ENCODE results near the gene CDC6. TPM values are rescaled to one million over a fixed set of nuclear protein-coding genes. Genes with fewer than 3 reads are reported as not detected.

Gene CDC6
- total RNA-seq, 1 donor from 2014 or later: 65.3 TPM

DNA sequence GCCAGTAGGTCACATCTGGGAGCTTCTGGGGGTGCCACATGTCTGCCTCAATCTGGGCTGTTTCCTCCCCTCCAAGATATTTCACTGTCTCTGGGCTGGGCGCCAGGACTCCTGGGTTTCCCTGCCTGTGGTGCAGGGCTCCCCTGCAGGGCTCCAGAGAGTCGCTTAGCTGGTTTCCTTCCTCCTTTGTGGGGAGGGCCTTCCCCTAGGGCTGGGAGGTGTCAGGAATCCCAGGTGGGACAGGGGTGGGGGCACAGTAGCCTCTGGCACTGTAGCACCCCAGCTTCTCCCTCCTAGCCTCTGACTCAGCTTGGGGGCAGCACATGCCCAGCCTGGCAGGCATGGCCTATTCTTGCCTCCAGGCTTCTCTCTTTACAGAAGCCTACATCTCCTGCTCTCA lies 23.9 kb downstream of the CDC6 start:
- Mint-ChIP-seq H3K36me3 (no peaks in the 10 kb centered on the region), H3K27me3 (ENCODE audit: insufficient read depth, low read depth) (peaks cover 16% of the 10 kb centered on the region), H3K9me3 (no peaks in the 10 kb centered on the region), H3K4me1 (peaks cover 37% of the 10 kb centered on the region), H3K4me3 (peak overlapping the region; percentile 48), H3K27ac (no peak overlapping the region)
- no peak overlapping the region for H3K27ac ChIP-seq
- TF ChIP-seq EZH2phosphoT487 (IDR thresholded peaks at IDR 0.05) (no peak), EZH2 (IDR thresholded peaks at IDR 0.05) (no peak)
- TF ChIP-seq, protein P1, sequence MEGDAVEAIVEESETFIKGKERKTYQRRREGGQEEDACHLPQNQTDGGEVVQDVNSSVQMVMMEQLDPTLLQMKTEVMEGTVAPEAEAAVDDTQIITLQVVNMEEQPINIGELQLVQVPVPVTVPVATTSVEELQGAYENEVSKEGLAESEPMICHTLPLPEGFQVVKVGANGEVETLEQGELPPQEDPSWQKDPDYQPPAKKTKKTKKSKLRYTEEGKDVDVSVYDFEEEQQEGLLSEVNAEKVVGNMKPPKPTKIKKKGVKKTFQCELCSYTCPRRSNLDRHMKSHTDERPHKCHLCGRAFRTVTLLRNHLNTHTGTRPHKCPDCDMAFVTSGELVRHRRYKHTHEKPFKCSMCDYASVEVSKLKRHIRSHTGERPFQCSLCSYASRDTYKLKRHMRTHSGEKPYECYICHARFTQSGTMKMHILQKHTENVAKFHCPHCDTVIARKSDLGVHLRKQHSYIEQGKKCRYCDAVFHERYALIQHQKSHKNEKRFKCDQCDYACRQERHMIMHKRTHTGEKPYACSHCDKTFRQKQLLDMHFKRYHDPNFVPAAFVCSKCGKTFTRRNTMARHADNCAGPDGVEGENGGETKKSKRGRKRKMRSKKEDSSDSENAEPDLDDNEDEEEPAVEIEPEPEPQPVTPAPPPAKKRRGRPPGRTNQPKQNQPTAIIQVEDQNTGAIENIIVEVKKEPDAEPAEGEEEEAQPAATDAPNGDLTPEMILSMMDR (IDR thresholded peaks at IDR 0.05): no peak
- peaks cover 11% of the 10 kb centered on the region for H3K27me3 ChIP-seq
- H3K4me3 ChIP-seq: no peak overlapping the region
- H2AFZ ChIP-seq (replicated peaks): no peak overlapping the region
- peaks cover 66% of the 10 kb centered on the region for H3K4me1 ChIP-seq
- H3F3A ChIP-seq (ENCODE audit: low read depth): peaks cover 35% of the 10 kb centered on the region
- H3K4me2 ChIP-seq: no peak overlapping the region
- DNase-seq (ENCODE audit: low spot score): no peak
- H4K20me1 ChIP-seq (ENCODE audit: low read depth): peaks cover 18% of the 10 kb centered on the region
- H3K36me3 ChIP-seq: no peaks in the 10 kb centered on the region
- no peaks in the 10 kb centered on the region for H3K9me3 ChIP-seq (ENCODE audit: low read depth)
- H3K79me2 ChIP-seq (ENCODE audit: low read depth): no peaks in the 10 kb centered on the region
- no peak overlapping the region for H3K9ac ChIP-seq

DNA sequence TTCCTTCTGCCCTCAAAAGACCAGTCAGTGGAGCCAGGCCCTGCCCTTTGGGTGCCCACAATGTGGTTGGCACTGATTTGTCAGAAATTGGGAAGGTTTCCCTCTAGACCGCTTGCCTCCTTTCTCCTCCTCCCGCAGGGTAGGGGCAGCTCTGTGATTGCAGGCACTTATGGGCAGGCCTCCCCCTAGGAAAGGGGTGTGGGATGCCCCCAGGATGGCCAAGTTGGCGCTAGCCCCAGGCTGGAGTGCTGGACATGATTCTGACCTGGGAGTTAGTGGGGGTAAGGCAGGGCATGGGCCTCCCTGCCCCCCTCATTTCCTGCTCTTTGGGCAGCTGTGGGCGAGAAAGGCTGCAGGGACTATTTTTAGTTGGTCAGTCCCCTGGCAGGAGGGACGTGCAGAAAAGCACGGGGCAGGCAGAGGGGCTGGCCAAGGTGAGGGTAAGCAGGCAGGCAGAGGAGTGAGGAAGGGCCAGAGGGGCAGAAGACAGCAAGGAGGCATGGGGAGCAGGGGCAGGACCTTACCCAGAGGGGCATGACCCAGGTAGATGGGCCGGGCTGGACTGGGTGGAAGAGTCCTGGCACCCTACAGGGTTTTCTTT lies 24.6 kb downstream of the CDC6 start:
- no peak for DNase-seq (ENCODE audit: low spot score)
- H3K9me3 Mint-ChIP-seq: no peaks in the 10 kb centered on the region
- Histone ChIP-seq H3F3A (ENCODE audit: low read depth) (peaks cover 33% of the 10 kb centered on the region), H3K27ac (no peak overlapping the region), H3K4me2 (no peak overlapping the region), H3K79me2 (ENCODE audit: low read depth) (no peaks in the 10 kb centered on the region), H3K9me3 (ENCODE audit: low read depth) (no peaks in the 10 kb centered on the region), H3K4me3 (no peak overlapping the region), H2AFZ (replicated peaks) (no peak overlapping the region), H3K9ac (no peak overlapping the region), H3K36me3 (no peaks in the 10 kb centered on the region), H4K20me1 (ENCODE audit: low read depth) (peaks cover 13% of the 10 kb centered on the region), H3K27me3 (peaks cover 17% of the 10 kb centered on the region), H3K4me1 (peaks cover 64% of the 10 kb centered on the region)
- TF ChIP-seq EZH2phosphoT487 (IDR thresholded peaks at IDR 0.05) (no peak), EZH2 (IDR thresholded peaks at IDR 0.05) (no peak)
- TF ChIP-seq, protein P1 (IDR thresholded peaks at IDR 0.05): no peak
- H3K4me3 Mint-ChIP-seq: peak overlapping the region; percentile 57
- H3K27me3 Mint-ChIP-seq (ENCODE audit: insufficient read depth, low read depth): peaks cover 16% of the 10 kb centered on the region
- peaks cover 41% of the 10 kb centered on the region for H3K4me1 Mint-ChIP-seq
- no peaks in the 10 kb centered on the region for H3K36me3 Mint-ChIP-seq
- H3K27ac Mint-ChIP-seq: peak overlapping the region; percentile 57

DNA sequence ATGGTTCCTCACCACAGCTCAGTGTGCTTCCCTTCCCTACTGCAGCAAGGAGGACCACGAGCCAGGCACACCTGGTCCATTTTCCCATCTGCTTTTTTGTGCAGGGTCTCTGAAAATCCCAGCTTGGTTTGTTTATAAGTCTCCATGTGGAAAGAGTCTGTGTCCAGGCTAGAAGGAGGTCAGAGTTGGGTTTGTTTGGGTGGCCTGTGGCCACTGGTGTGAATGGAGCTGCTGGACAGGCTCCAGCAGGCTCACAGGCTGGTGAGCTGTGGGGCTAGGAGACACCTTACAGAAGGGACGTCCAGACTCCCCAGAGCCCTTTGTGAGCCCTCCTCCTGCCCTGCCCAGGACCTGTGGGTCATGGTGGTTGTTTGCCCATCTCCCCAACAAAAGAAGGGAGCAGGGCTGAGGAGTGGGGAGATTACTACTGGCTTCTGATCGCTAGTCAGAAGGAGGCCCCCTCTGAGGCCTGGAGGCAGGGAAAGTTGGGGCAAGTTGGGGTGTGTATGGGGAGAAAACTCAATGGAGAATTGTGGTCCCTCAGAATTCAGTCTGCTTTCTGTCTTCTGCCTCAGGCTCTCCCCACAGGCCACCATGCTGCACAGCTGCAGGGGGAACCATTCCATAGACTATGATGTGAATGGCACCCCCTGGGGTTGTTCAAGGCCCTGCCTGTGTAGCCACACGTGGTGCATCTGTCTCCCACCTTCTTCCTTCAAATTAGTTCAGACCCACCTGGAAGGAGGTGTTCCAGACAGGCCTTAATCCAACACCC lies 25.4 kb downstream of the CDC6 start:
- Histone ChIP-seq H3K4me3 (no peak overlapping the region), H3K4me2 (no peak overlapping the region), H3K4me1 (peaks cover 61% of the 10 kb centered on the region), H3K27ac (no peak overlapping the region), H4K20me1 (ENCODE audit: low read depth) (peaks cover 10% of the 10 kb centered on the region), H3K79me2 (ENCODE audit: low read depth) (no peaks in the 10 kb centered on the region), H3K36me3 (no peaks in the 10 kb centered on the region), H3K9me3 (ENCODE audit: low read depth) (no peaks in the 10 kb centered on the region), H3K27me3 (peaks cover 23% of the 10 kb centered on the region), H2AFZ (replicated peaks) (no peak overlapping the region), H3K9ac (no peak overlapping the region), H3F3A (ENCODE audit: low read depth) (peaks cover 32% of the 10 kb centered on the region)
- peak overlapping the region; percentile 87 for H3K27ac Mint-ChIP-seq
- peaks cover 48% of the 10 kb centered on the region for H3K4me1 Mint-ChIP-seq
- H3K27me3 Mint-ChIP-seq (ENCODE audit: insufficient read depth, low read depth): peaks cover 18% of the 10 kb centered on the region
- no peaks in the 10 kb centered on the region for H3K36me3 Mint-ChIP-seq
- H3K9me3 Mint-ChIP-seq: no peaks in the 10 kb centered on the region
- TF ChIP-seq EZH2phosphoT487 (IDR thresholded peaks at IDR 0.05) (no peak), EZH2 (IDR thresholded peaks at IDR 0.05) (no peak)
- TF ChIP-seq, protein P1 (IDR thresholded peaks at IDR 0.05): no peak
- peak overlapping the region; percentile 4 for H3K4me3 Mint-ChIP-seq
- no peak for DNase-seq (ENCODE audit: low spot score)
